Measurements from ENCODE around the gene CETP.
A peak's percentile ranks its signal among the peaks of the same experiment; 100 is the strongest.
"Not testable (repeated sequence)": the region's sequence is repeated elsewhere in the genome, so short reads cannot be mapped to it uniquely, and the experiment has no call there.

Gene CETP

DNA sequence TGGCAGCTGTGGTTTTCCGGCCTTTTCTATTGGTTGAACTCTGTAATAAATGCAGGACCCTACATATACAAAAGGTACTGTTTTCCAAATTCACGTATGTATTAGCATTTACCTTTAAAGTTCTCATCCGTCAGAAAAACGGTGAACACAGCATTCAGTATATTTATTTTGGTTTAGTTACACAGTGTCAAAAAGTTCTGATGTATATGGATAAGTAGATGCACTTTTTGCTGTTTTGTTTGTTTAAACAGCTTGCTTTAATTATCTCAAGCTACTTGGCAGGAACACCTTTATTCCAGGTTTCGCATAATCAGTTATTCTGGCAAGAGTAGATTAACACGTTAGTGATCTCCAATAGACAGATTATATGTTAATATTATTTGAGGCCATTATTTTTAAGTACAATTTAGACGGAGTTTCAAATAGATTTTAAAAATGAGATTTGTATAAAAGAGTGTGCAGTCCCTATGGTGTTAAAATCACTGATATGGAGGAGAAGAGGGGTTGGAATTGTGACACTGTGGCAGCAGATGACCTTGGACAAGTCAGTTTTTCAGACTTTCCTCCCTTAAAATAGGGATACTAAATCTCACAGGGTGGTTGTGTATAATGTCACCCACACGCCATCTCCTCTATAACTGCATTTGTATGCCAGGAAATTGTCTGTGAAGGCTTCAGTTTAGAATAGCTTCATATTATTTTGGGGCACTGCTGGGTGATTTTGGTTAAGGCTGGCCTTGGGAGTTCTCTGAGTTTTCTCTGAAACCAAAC is 27.7 kb upstream of the CETP start:
- DNase-seq (ENCODE audit: extremely low read depth in 1 of 2, low read depth in 1 of 2): no peak

DNA sequence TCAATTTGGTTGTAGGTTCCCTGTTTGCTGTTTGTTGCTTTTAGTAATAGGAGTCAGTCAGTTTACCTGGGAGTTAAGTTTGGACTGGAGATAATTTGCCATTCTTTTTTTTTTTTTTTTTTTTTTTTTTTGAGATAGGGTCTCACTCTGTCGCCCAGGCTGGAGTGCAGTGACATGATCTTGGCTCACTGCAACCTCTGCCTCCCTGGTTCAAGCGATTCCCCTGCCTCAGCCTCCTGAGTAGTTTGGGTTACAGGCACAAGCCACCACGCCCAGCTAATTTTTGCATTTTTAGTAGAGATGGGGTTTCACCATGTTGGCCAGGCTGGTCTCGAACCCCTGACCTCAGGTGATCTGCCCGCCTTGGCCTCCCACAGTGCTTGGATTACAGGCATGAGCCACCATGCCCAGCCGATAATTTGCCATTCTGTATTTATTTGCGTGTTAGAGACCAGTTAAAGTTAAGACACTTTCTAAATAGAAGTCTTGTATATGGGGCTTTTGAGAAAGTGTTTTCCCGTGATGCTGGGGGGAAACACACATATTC is 27.1 kb upstream of the CETP start:
- not testable (repeated sequence) for DNase-seq (ENCODE audit: extremely low read depth in 1 of 2, low read depth in 1 of 2)

DNA sequence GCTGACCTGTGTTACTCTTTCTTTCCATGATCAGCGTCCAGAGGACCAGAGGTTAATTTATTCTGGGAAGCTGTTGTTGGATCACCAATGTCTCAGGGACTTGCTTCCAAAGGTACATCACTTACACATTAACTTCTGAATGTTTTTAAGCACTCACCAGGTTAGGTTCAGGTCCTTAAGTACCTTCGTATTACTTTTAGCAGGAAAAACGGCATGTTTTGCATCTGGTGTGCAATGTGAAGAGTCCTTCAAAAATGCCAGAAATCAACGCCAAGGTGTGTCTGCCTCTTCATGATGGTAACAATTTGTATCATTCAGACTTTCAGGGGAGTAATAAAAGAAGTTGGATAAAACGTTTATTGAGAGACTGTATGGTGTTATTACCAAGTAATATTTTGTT is 26.5 kb upstream of the CETP start:
- no peak for DNase-seq (ENCODE audit: extremely low read depth in 1 of 2, low read depth in 1 of 2)

DNA sequence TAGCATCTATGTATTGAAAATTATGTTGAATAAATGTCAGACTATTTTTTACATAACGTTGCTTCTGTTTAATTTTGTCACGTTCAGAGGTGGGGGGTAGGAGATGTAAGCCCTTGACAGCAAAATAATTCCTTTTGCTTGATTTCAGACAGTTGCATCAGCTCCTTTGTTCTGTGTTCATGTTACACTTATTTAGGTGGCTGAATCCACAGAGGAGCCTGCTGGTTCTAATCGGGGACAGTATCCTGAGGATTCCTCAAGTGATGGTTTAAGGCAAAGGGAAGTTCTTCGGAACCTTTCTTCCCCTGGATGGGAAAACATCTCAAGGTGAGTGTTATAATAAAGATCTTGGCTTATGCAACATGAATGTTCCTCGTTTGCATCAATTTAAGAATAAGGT is 25.3 kb upstream of the CETP start:
- no peak for DNase-seq (ENCODE audit: extremely low read depth in 1 of 2, low read depth in 1 of 2)

DNA sequence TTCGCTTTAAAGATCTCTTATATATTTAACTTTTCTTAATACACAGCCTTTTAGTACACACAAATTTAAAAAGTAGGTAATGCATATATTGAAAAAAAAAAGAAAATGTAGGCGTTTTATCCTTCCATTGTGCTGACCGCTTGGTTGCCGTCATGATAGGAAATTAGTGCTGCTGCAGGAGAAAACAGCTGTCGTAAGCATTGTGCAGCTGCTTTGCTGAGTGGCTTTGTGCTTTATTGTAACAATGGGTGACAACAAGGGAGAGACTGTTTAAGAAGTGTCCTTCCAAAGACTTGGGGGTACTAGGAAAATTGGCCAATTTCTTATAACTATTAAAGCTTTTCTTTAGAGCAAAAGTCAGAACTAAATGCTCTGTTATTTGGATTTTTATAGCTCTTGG is 24.8 kb upstream of the CETP start:
- DNase-seq (ENCODE audit: extremely low read depth in 1 of 2, low read depth in 1 of 2): no peak

DNA sequence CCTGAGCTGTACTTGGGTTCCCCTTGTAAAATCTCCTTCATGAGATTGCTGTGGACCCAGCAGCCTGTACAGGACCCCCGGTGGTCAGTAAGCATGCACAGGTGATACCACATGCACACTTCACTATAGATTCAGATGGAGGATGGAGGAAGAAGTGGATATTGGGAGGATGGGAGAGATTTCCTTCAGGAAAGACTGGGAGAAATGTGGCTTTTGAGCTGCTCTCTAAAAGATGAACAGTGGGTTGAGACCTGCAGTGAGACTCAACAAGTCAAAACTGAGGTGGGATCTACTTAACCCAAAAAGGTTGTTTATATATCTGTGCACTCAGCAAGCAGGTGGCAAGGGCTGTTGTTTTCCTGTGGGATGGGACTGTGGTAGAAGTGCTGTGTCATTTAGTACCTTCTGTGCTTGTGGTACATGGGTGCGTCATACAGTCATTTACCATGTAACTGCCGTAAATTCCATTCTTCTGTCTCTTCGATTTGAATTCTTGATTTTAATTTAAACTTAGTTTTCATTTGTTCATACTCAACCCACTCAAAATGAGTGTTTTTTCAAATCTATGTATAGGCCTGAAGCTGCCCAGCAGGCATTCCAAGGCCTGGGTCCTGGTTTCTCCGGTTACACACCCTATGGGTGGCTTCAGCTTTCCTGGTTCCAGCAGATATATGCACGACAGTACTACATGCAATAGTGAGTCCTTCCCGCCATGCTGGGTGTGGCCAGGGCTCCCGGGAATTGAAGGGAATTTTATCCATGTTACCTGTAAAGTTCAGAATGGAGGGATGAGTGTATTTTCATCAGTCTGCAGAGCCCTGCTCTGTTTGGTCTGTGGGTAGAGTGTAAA is 22.9 kb upstream of the CETP start:
- DNase-seq (ENCODE audit: extremely low read depth in 1 of 2, low read depth in 1 of 2): peak in 1 of 2 donors; percentile 53

DNA sequence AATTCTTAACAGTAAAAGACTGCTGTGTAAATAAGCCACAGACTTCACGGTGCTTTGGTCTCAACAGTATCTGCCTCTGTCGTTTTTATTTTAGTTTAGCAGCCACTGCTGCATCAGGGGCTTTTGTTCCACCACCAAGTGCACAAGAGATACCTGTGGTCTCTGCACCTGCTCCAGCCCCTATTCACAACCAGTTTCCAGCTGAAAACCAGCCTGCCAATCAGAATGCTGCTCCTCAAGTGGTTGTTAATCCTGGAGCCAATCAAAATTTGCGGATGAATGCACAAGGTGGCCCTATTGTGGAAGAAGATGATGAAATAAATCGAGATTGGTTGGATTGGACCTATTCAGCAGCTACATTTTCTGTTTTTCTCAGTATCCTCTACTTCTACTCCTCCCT is 21.9 kb upstream of the CETP start:
- DNase-seq (ENCODE audit: extremely low read depth in 1 of 2, low read depth in 1 of 2): no peak

DNA sequence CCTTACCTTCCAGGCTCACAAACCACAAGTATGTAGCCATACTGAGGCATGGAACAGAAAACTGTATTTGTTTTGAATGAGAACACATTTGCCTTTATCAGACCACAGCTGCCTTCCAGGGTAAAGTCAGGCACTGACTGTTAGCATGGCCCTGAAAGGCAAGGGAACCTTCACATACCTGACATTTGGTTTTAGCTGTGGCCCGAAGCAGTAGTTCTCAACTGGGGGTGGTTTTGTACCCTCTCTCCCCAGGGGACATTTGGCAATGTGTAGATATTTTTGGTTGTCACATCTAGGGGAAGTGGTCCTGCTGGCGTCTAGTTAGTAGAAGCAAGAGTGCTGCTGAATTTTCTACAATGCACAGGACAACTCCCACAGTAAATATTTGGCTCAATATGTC is 20.7 kb upstream of the CETP start:
- no peak for DNase-seq (ENCODE audit: extremely low read depth in 1 of 2, low read depth in 1 of 2)

DNA sequence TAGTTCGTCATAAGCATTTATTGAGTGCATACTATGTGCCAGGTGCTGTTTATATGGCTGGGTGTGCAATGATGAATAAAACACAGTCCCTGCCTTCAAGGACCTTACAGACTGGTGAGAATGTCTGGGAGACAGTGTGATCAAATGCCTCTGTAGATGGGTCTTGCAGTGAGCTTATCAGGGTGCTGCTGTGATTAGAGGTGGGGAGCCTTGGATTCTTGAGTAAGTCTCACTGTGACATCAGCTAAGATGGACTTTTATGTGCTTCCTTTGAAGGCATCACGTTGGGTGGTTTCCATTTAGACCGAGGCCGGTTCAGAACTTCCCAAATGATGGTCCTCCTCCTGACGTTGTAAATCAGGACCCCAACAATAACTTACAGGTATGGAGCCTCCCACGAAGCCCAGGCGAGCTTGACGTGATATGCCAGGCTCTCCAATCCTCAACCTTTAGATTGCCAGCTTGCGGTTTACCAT is 19.9 kb upstream of the CETP start:
- DNase-seq (ENCODE audit: extremely low read depth in 1 of 2, low read depth in 1 of 2): no peak

DNA sequence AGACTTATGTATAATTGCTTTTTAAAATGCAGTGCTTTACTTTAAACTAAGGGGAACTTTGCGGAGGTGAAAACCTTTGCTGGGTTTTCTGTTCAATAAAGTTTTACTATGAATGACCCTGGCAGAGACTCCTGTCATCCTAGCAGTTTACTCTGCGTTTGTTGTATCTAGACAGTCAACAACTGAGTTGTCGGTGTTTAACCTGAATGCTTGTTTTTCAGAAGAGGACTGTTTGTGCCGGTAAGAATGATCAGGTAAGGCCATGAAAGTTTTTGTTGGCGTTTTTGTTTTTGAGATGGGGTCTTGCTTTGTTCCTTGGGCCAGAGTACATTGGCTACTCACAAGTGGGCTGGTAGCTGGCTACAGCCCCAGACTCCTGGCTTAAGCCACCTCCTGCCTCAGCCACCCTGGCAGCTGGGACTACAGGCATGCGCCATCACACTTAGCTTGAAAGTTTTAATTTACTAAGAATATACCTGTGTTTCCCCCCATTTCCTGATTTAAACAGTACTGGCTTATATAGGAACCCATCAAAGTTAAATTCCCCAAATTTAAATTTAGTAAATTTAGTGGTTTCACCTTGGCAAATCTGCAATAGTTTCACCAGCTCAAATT is 17.9 kb upstream of the CETP start:
- no peak for DNase-seq (ENCODE audit: extremely low read depth in 1 of 2, low read depth in 1 of 2)

DNA sequence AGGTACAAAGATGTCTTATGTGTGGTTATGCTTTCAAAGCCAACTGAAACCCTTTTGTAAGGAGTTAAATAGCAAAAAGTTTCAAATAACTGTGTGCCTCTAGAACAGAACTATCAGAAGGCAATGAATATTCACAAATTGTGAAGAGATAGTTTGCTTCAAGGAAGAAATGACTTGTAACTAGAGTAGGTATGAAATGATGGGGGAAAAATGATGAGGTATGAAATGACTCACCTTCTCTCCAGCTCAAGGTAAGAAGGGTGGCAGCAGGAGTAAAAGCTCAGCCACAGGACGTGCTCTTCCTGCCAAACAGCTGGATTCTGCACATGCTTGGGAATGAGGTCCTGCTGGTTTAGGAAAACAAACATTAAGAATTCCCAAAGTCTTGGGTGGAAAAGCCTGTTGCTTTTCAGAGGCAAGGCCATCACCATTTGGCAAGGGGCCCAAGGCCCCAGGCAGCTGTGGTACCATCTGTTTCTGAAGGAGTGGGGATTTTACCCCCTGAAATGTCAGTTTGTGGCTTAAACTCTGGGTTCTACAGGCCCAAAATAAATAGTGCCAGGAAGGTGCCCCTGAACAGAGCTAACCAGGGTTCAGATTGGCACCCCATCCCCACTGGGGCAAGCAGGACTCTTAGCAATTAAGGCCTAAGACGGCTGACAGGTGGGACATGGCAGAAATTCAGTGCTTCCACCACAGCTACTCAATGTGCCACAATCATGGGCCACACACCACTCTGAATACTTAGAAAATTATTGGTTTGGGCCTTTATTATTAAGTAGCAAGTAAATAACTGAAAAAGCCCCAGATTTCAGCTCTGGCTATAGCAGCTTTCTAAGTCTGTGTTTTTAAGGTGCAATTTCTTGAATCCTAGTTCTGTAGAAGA is 16.6 kb upstream of the CETP start:
- DNase-seq (ENCODE audit: extremely low read depth in 1 of 2, low read depth in 1 of 2): no peak

DNA sequence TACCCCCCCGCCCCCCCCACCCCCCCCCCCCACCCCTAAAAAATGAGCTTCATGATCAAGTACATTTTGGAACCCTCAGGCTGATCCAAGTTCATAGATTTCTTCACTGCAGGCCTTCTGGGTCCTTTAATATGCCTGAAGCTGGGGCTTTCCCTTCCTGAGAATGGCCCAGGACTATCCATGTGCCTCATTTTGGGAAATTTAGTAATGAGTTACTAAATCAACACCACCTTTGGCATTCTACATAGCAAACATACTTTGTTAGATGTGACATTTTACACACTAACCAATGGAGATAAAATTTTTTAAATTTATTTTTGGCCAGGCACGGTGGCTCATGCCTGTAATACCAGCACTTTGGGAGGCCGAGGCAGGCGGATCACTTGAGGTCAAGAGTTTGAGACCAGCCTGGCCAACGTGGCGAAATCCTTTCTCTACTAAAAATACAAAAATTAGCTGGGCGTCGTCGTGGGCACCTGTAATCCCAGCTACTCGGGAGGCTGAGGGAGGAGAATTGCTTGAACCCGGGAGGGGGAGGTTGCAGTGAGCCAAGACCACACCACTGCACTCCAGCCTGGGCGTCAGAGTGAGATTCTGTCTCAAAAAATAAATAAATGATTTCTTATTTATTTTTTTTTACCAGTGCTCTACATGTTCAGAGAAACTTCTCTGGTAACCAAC is 15.8 kb upstream of the CETP start:
- no peak for DNase-seq (ENCODE audit: extremely low read depth in 1 of 2, low read depth in 1 of 2)

DNA sequence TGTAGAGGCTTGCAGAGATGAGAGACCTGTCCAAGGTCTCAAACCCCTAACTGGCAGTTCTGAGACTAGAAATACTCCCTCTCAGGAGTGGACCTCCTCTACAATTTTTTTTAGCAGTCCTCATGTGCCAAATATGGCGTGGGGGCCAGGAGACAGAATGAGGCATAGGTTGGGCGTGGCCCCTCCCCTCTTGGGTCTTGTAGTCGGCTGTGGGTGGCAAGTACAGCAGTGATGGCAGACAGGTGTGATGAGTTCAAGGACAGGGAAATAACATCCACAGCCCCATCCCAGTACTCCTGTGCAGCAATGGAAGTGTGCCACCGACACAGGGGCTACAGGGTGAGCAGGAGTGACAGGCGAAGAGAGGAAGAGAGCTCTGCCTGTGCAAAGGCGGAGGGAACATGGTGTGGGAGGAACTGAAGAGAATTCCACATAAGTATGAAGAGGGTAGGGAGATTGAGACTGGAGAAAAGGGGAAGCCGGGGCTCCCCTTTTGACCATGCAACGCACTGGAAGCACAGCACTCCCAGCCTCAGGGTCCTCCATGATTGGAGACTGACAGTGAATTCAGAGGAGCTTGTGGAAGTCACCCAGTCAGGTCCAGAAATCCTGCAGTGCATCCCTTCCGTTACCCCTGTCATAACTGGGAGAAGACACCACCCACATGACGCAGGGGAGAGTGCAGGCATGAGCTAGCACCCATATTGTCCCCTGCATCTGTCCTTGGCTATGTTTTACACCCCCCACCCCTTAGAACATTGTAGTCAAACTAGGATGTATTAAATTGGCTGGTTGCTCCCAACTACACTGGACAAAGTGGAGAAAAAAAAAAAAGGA is 14.8 kb upstream of the CETP start:
- DNase-seq (ENCODE audit: extremely low read depth in 1 of 2, low read depth in 1 of 2): no peak

DNA sequence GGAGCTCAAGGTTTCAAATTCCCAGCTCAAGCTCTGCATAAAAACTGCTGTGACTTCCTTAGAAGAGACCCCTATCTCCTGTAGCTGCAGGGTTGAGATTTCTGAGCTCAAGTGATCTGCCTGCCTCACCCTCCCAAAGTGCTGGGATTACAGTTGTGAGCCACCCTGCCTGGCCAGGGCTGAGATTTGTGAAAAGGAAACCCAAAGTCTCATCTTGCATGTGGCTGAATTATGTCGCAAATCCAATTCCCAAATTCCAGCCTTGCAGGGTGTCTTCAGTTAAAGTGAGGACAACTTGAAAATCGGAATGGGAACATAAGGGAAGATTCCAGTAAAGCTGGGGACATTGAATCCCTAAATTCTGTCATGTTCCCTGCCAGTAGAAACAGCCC is 14.2 kb upstream of the CETP start:
- DNase-seq (ENCODE audit: extremely low read depth in 1 of 2, low read depth in 1 of 2): no peak

DNA sequence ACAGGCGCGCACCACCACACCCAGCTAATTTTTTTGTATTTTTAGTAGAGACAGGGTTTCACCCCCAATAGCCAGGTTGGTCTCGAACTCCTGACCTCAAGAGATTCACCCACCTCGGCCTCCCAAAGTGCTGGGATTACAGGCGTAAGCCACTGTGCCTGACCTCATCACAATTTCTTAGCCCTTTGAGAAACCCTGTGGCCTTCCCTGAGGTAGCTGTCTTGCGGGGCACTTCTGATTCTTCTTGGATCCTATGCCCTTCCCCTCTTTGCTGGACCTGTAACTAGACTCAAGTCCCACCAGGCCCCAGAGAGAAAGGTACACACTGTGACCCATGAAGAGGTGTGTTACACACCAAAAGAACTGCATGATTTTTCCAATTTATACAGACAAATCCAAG is 13.5 kb upstream of the CETP start:
- no peak for DNase-seq (ENCODE audit: extremely low read depth in 1 of 2, low read depth in 1 of 2)

DNA sequence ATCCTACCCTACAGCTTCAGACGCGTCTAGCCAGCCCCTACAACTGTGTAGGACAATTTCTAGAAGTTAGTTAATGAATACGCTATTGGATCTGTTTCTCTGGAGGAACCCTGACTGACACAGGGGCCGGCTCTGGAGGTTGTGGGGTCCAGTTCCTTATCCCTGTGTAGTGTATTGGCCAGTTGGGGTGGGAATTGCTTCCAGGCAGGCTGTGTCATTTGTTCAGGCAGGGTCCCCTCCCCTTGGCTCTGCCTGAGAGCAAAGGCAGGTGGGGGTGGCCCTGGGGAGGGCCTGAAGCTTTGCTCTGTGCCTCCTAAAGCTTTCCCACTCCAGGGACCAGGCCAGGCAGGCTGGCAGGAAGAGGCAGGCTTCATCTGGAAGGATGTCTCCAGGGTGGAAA is 11.7 kb upstream of the CETP start:
- no peak for DNase-seq (ENCODE audit: extremely low read depth in 1 of 2, low read depth in 1 of 2)

DNA sequence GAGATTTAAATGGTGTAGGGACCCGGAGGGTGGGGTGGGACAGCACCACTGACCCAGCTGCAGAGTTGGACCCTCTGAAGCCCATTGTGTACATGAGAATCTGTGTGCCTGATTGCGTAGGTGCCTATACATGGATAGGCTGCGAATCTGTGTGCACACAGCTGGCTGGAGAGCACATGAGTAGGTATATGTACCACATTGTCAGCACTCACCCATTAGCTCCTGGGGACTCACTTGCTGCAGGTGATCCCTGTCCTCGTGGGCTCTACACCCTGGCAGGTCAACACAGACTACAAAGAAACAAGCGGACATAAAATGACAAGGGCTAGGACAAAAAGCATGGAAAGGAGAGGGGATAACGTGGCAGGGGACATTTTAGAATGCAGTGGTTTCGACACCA is 11.3 kb upstream of the CETP start:
- no peak for DNase-seq (ENCODE audit: extremely low read depth in 1 of 2, low read depth in 1 of 2)

DNA sequence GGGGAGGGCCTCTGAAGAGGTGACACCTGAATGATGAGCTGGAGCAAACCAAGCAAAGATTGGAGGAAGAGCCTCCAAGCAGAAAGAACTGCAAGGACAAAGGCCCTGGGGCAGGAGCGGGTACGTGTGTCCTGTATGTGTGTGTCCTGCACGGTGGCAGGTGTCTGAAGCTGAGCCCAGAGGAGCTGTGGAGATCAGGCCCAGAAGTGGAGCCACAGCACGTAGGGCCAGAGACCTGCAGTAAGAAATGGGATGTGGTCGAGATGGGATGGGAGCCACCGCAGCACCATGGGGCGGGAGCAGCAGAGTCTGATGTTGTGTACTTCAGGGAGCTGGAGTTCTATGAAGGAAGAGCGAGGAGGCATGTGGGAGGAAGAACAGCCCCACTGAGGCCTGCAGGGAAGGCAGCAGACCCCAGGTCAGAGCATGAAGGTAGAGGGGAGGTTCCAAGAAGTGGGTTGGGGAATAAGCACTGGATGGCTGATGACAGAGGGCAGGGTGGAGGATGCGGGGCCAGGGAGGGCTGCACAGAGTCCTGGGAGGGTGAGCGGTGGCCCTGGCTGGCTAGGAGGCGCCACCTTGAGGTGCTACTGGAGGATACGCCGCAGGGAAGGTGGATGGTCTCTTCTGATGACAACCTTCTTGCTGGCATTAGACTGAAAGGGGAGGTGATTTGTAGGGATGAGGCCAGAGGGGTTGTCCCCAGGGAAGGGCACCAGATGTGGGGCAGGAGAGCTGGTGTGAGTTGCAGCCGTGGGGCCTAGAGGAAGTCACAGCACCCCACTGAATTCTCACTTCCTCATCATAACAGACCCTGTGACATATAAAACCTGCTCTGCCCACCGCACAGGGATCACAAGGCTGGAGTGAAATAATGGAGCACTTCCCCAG is 10.6 kb upstream of the CETP start:
- peak in 1 of 2 donors; percentile 56 for DNase-seq (ENCODE audit: extremely low read depth in 1 of 2, low read depth in 1 of 2)

All from stimulated activated CD8-positive, alpha-beta memory T cell treated with anti-CD3 and anti-CD28 coated beads, Interleukin-7, amount 100 ng/mL, for 48 hours (primary cell).